ENCODE data around the gene PRDM10.

Gene PRDM10

GRCh38 chr11:129943036-129943435 lies 59.6 kb downstream of the PRDM10 start:
- no peak for TF ChIP-seq CTCF (IDR thresholded peaks at IDR 0.05; ENCODE audit: control extremely low read depth, extremely low read depth, low read depth, missing control alignments)
- ChIA-PET CTCF (interaction anchor here (1.4 to 1.8 kb wide), 2 partner anchors 14 to 188 kb away, joined by 4 to 9 read pairs; no protein-coding TSS in a partner anchor), POLR2A (no interaction called here)
- no peak for DNase-seq (ENCODE audit: extremely low spot score)

- DNase-seq (ENCODE audit: extremely low spot score), result no peak
- TF ChIP-seq CTCF (IDR thresholded peaks at IDR 0.05; ENCODE audit: control extremely low read depth, extremely low read depth, low read depth, missing control alignments), result no peak
- ChIA-PET POLR2A (interaction anchor here (0.5 kb wide), 1 partner anchor 67 kb away, joined by 3 read pairs; no protein-coding TSS in a partner anchor), CTCF (interaction anchor here (1.1 to 1.9 kb wide), 4 partner anchors 15 to 193 kb away, joined by 3 to 9 read pairs (median 4); no protein-coding TSS in a partner anchor)
These were observed 63.1 kb downstream of the PRDM10 start for GRCh38 chr11:129939510-129939909.

- ChIA-PET POLR2A (no interaction called here), CTCF (no interaction called here)
- DNase-seq (ENCODE audit: extremely low spot score), result no peak
- no peak for TF ChIP-seq CTCF (IDR thresholded peaks at IDR 0.05; ENCODE audit: control extremely low read depth, extremely low read depth, low read depth, missing control alignments)
These were observed 63.9 kb downstream of the PRDM10 start for GRCh38 chr11:129938764-129939163.

- ChIA-PET CTCF (interaction anchor here (0.9 kb wide), 1 partner anchor 14 kb away, joined by 3 read pairs; no protein-coding TSS in a partner anchor), POLR2A (no interaction called here)
- DNase-seq (ENCODE audit: extremely low spot score), result no peak
- TF ChIP-seq CTCF (IDR thresholded peaks at IDR 0.05; ENCODE audit: control extremely low read depth, extremely low read depth, low read depth, missing control alignments), result no peak
These were observed 64.9 kb downstream of the PRDM10 start for GRCh38 chr11:129937592-129938238.

GRCh38 chr11:129935723-129936122 lies 66.9 kb downstream of the PRDM10 start:
- ChIA-PET POLR2A (no interaction called here), CTCF (interaction anchor here (1.4 to 2.8 kb wide), 7 partner anchors 10 to 277 kb away, joined by 3 to 16 read pairs (median 5); no protein-coding TSS in a partner anchor)
- TF ChIP-seq CTCF (IDR thresholded peaks at IDR 0.05; ENCODE audit: control extremely low read depth, extremely low read depth, low read depth, missing control alignments), result no peak
- no peak for DNase-seq (ENCODE audit: extremely low spot score)

- ChIA-PET CTCF (interaction anchor here (1.3 to 2.8 kb wide), 4 partner anchors 11 to 197 kb away, joined by 3 to 16 read pairs (median 4); no protein-coding TSS in a partner anchor), POLR2A (no interaction called here)
- no peak for TF ChIP-seq CTCF (IDR thresholded peaks at IDR 0.05; ENCODE audit: control extremely low read depth, extremely low read depth, low read depth, missing control alignments)
- DNase-seq (ENCODE audit: extremely low spot score), result no peak
These were observed 68.7 kb downstream of the PRDM10 start for GRCh38 chr11:129933891-129934290.

Data from GM10248 (cell line).